Breast epithelium (tissue), 3 donors: Measurements from ENCODE around the gene ERF.

Experiments used
- POLR2AphosphoS5 ChIP-seq, 3 donors: sonication (generic); formaldehyde crosslinking; IDR thresholded peaks; one replicate each; pipeline ENCODE4 v1.6.1; 2017; ENCODE audit warnings: antibody characterized with exemption in 3 of 3
- TF ChIP-seq, protein P1 (sequence below), 3 donors: fragments of 450-650 bp; IDR thresholded peaks; one replicate each; pipeline ENCODE4 v1.5.1; 2016 to 2017; ENCODE audit warnings: antibody characterized with exemption in 3 of 3, mild to moderate bottlenecking in 3 of 3, moderate library complexity in 3 of 3

DNA sequence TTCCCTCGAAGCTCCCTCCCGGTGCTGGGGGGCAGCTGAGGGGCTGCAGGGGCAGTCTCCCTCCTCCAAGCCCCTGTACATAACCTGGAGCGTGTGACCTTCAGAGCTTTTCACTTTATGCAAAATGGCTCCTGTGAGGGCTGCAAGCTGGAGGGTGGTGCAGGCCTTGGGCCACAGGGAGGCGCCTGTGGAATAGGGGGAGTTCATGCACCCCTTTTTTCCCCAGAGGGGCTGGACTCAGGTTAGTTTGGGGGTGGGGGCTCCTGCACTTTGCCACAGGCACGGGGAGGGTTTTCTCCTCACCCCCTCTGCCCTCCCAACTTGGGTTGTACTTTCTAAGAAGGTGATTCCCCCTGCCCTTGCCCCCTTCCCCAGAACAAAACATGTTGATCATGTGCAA lies 40.4 kb upstream of the ERF start:
- no peak for TF ChIP-seq POLR2AphosphoS5 (IDR thresholded peaks at IDR 0.05)
- TF ChIP-seq, protein P1, sequence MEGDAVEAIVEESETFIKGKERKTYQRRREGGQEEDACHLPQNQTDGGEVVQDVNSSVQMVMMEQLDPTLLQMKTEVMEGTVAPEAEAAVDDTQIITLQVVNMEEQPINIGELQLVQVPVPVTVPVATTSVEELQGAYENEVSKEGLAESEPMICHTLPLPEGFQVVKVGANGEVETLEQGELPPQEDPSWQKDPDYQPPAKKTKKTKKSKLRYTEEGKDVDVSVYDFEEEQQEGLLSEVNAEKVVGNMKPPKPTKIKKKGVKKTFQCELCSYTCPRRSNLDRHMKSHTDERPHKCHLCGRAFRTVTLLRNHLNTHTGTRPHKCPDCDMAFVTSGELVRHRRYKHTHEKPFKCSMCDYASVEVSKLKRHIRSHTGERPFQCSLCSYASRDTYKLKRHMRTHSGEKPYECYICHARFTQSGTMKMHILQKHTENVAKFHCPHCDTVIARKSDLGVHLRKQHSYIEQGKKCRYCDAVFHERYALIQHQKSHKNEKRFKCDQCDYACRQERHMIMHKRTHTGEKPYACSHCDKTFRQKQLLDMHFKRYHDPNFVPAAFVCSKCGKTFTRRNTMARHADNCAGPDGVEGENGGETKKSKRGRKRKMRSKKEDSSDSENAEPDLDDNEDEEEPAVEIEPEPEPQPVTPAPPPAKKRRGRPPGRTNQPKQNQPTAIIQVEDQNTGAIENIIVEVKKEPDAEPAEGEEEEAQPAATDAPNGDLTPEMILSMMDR (IDR thresholded peaks at IDR 0.05) = no peak
